Right renal pelvis (tissue), 4 donors: ENCODE data around the gene PIRT. TPM values are rescaled to one million over a fixed set of nuclear protein-coding genes. Genes with fewer than 3 reads are reported as not detected.
"Not testable (repeated sequence)": the region's sequence is repeated elsewhere in the genome, so short reads cannot be mapped to it uniquely, and the experiment has no call there.

Source experiments
- DNase-seq, 4 donors: peaks; one replicate each; pipeline ENCODE4 v3.0.0-alpha.2; 2013; ENCODE audit warnings: low read depth in 4 of 4, low spot score in 3 of 4, missing footprints in 1 of 4
- polyA plus RNA-seq, 4 donors: library from polyadenylated mRNA; unstranded; fragments of 120-200 nt; gene quantifications; one replicate each; pipeline ENCODE4 v1.2.1, GENCODE V29; 2013; ENCODE audit not compliant: insufficient read length in 4 of 4

PIRT gene
- polyA plus RNA-seq, result under 1 TPM in 1 of 4 donors, not detected in 3; 0.21 TPM

- no peak for DNase-seq
Measured at GRCh38 chr17:10837921-10838320, at the start of gene PIRT. Gene PIRT, minus strand, starts transcription at chr17:10838087. Its CDS starts 12,442 bp downstream, at chr17:10825645.

- no peak for DNase-seq
Measured at GRCh38 chr17:10881959-10882358, 44.1 kb upstream of the PIRT start.

GRCh38 chr17:10879190-10879836 is 41.4 kb upstream of the PIRT start:
- peak in 3 of 4 donors; percentile 12 to 25 (median 24) for DNase-seq

GRCh38 chr17:10875984-10876555 is 38.2 kb upstream of the PIRT start:
- DNase-seq, result peak in 1 of 4 donors; percentile 7

- peak; percentile 36 to 59 (median 52) for DNase-seq
Measured at GRCh38 chr17:10875430-10875851, 37.6 kb upstream of the PIRT start.

- DNase-seq, result no peak
Measured at GRCh38 chr17:10871914-10872313, 34.0 kb upstream of the PIRT start.

GRCh38 chr17:10870336-10871050 is 32.6 kb upstream of the PIRT start:
- no peak for DNase-seq

GRCh38 chr17:10868744-10869143 is 30.9 kb upstream of the PIRT start:
- not testable (repeated sequence) for DNase-seq

- no peak for DNase-seq
Measured at GRCh38 chr17:10859051-10859450, 21.2 kb upstream of the PIRT start.

- no peak for DNase-seq
Measured at GRCh38 chr17:10857976-10858375, 20.1 kb upstream of the PIRT start.

GRCh38 chr17:10846636-10847035 is 8.7 kb upstream of the PIRT start:
- DNase-seq, result not testable (repeated sequence)

- no peak for DNase-seq
Measured at GRCh38 chr17:10845388-10845751, 7.5 kb upstream of the PIRT start.

- DNase-seq, result peak; percentile 43 to 69 (median 46)
Measured at GRCh38 chr17:10844621-10845387, 6.9 kb upstream of the PIRT start.

GRCh38 chr17:10843811-10844210 is 5.9 kb upstream of the PIRT start:
- DNase-seq, result no peak

GRCh38 chr17:10842658-10843057 is 4.8 kb upstream of the PIRT start:
- no peak for DNase-seq

GRCh38 chr17:10838682-10839081 is 795 bp upstream of the PIRT start:
- DNase-seq, result no peak

GRCh38 chr17:10836966-10837590 is 809 bp downstream of the PIRT start:
- DNase-seq, result no peak

- no peak for DNase-seq
Measured at GRCh38 chr17:10836145-10836544, 1.7 kb downstream of the PIRT start.

- DNase-seq, result no peak
Measured at GRCh38 chr17:10831696-10832095, 6.2 kb downstream of the PIRT start.

- no peak for DNase-seq
Measured at GRCh38 chr17:10827898-10828552, 9.9 kb downstream of the PIRT start.
